ENCODE measurements around the gene CPE.
"Not testable (repeated sequence)": the region's sequence is repeated elsewhere in the genome, so short reads cannot be mapped to it uniquely, and the experiment has no call there.

DNA sequence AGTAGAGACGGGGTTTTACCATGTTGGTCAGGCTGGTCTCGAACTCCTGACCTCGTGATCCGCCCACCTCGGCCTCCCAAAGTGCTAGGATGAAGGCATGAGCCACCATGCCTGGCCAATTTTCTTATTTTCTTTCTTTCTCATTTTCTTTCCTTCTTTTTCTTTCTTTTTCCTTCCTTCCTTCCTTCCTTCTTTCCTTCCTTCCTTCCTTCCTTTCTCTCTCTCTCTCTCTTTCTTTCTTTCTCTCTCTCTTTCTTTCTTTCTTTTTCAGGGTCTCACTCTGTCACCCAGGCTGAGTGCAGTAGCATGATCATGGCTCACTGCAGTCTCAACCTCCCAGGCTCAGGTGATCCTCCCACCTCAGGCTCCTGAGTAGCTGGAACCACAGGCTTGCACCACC lies 74.3 kb downstream of the CPE start:
- TF ChIP-seq, protein P1, sequence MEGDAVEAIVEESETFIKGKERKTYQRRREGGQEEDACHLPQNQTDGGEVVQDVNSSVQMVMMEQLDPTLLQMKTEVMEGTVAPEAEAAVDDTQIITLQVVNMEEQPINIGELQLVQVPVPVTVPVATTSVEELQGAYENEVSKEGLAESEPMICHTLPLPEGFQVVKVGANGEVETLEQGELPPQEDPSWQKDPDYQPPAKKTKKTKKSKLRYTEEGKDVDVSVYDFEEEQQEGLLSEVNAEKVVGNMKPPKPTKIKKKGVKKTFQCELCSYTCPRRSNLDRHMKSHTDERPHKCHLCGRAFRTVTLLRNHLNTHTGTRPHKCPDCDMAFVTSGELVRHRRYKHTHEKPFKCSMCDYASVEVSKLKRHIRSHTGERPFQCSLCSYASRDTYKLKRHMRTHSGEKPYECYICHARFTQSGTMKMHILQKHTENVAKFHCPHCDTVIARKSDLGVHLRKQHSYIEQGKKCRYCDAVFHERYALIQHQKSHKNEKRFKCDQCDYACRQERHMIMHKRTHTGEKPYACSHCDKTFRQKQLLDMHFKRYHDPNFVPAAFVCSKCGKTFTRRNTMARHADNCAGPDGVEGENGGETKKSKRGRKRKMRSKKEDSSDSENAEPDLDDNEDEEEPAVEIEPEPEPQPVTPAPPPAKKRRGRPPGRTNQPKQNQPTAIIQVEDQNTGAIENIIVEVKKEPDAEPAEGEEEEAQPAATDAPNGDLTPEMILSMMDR (optimal IDR thresholded peaks at IDR 0.05 in 1 of 3, IDR thresholded peaks at IDR 0.05 in 1 of 3, conservative IDR thresholded peaks at IDR 0.05 in 1 of 3; ENCODE audit: extremely low read depth in 1 of 3, insufficient read depth in 2 of 3, low read length in 3 of 3) = not testable (repeated sequence)
- TF ChIP-seq EZH2 (IDR thresholded peaks at IDR 0.05; ENCODE audit: low read length) = not testable (repeated sequence)

All from keratinocyte (primary cell).